ENCODE measurements around the gene KHNYN.
"Not testable (repeated sequence)": the region's sequence is repeated elsewhere in the genome, so short reads cannot be mapped to it uniquely, and the experiment has no call there.

Gene KHNYN

GRCh38 chr14:24429395-24430142, at the start of gene KHNYN, which contains the start of gene CBLN3:
Gene KHNYN, plus strand, starts transcription at chr14:24429954. Its CDS starts 777 bp downstream, at chr14:24430731.
Gene CBLN3, minus strand, starts transcription at chr14:24429668. Its CDS starts 614 bp downstream, at chr14:24429054.
- DNase-seq (ENCODE audit: low read depth) = peak; percentile 78

GRCh38 chr14:24381363-24382063, 48.2 kb upstream of the KHNYN start:
- DNase-seq (ENCODE audit: low read depth) = no peak

GRCh38 chr14:24382064-24382371, 47.7 kb upstream of the KHNYN start:
- DNase-seq (ENCODE audit: low read depth) = no peak

- no peak for DNase-seq (ENCODE audit: low read depth)
Observed at GRCh38 chr14:24384169-24384568, 45.6 kb upstream of the KHNYN start.

- no peak for DNase-seq (ENCODE audit: low read depth)
Observed at GRCh38 chr14:24385524-24385923, 44.2 kb upstream of the KHNYN start.

- no peak for DNase-seq (ENCODE audit: low read depth)
Observed at GRCh38 chr14:24387009-24387345, 42.8 kb upstream of the KHNYN start.

GRCh38 chr14:24387579-24387978, 42.2 kb upstream of the KHNYN start:
- DNase-seq (ENCODE audit: low read depth) = not testable (repeated sequence)

- DNase-seq (ENCODE audit: low read depth) = no peak
Observed at GRCh38 chr14:24388474-24389179, 41.1 kb upstream of the KHNYN start.

GRCh38 chr14:24389226-24389848, 40.4 kb upstream of the KHNYN start:
- DNase-seq (ENCODE audit: low read depth) = no peak

- DNase-seq (ENCODE audit: low read depth) = no peak
Observed at GRCh38 chr14:24390701-24391468, 38.9 kb upstream of the KHNYN start.

- DNase-seq (ENCODE audit: low read depth) = no peak
Observed at GRCh38 chr14:24392325-24393091, 37.2 kb upstream of the KHNYN start.

GRCh38 chr14:24394275-24394674, 35.5 kb upstream of the KHNYN start:
- no peak for DNase-seq (ENCODE audit: low read depth)

GRCh38 chr14:24395609-24396582, 33.9 kb upstream of the KHNYN start:
- no peak for DNase-seq (ENCODE audit: low read depth)

GRCh38 chr14:24397639-24398292, 32.0 kb upstream of the KHNYN start:
- DNase-seq (ENCODE audit: low read depth) = no peak

- no peak for DNase-seq (ENCODE audit: low read depth)
Observed at GRCh38 chr14:24398293-24398652, 31.5 kb upstream of the KHNYN start.

GRCh38 chr14:24398653-24399446, 30.9 kb upstream of the KHNYN start, which contains the start of gene NYNRIN:
Gene NYNRIN, plus strand, starts transcription at chr14:24399003. Its CDS starts 244 bp downstream, at chr14:24399247.
- DNase-seq (ENCODE audit: low read depth) = peak; percentile 12

GRCh38 chr14:24399447-24399822, 30.3 kb upstream of the KHNYN start:
- DNase-seq (ENCODE audit: low read depth) = no peak

GRCh38 chr14:24399999-24400718, 29.6 kb upstream of the KHNYN start:
- DNase-seq (ENCODE audit: low read depth) = no peak
